Hematopoietic multipotent progenitor cell treated with erythropoietin and hydrocortisone succinate and interleukin-3 and kit ligand, for 15 days (in vitro differentiated cells): ENCODE data around the gene DNMT1.
A peak's percentile ranks its signal among the peaks of the same experiment; 100 is the strongest.

Experiments
- DNase-seq: peaks from one replicate; pipeline ENCODE4 v3.0.0-alpha.2; 2015; ENCODE audit warnings: low spot score

The DNMT1 gene

GRCh38 chr19:10092648-10093294, 102.0 kb downstream of the DNMT1 start:
- no peak for DNase-seq

GRCh38 chr19:10091895-10092641, 102.7 kb downstream of the DNMT1 start:
- no peak for DNase-seq

- no peak for DNase-seq
These were observed 103.4 kb downstream of the DNMT1 start for GRCh38 chr19:10091370-10091687.

GRCh38 chr19:10089801-10090375, 104.9 kb downstream of the DNMT1 start:
- no peak for DNase-seq

- no peak for DNase-seq
These were observed 105.7 kb downstream of the DNMT1 start for GRCh38 chr19:10088949-10089554.

- no peak for DNase-seq
These were observed 107.3 kb downstream of the DNMT1 start for GRCh38 chr19:10087296-10088061.

- no peak for DNase-seq
These were observed 108.1 kb downstream of the DNMT1 start for GRCh38 chr19:10086591-10087192.

GRCh38 chr19:10085641-10086590, 108.8 kb downstream of the DNMT1 start, which contains the start of gene SHFL:
Gene SHFL (plus strand): TSS chr19:10086317. CDS start chr19:10086428, 111 bp downstream.
- DNase-seq: peak; percentile 83

- DNase-seq: no peak
These were observed 110.0 kb downstream of the DNMT1 start for GRCh38 chr19:10084803-10085202.

GRCh38 chr19:10083911-10084310, 110.8 kb downstream of the DNMT1 start:
- DNase-seq: no peak
